GM19372 (cell line): ENCODE measurements around the gene LONP2.
A peak's percentile ranks its signal among the peaks of the same experiment; 100 is the strongest.
"Not testable (repeated sequence)": the region's sequence is repeated elsewhere in the genome, so short reads cannot be mapped to it uniquely, and the experiment has no call there.

Experiments used
- ATAC-seq: cut with Tn5 transposase; IDR thresholded peaks from one replicate; pipeline ENCODE4 v1.9.1; 2021; ENCODE audit warnings: mild to moderate bottlenecking, low read depth, moderate library complexity; ENCODE audit not compliant: unreplicated experiment

The LONP2 gene

DNA sequence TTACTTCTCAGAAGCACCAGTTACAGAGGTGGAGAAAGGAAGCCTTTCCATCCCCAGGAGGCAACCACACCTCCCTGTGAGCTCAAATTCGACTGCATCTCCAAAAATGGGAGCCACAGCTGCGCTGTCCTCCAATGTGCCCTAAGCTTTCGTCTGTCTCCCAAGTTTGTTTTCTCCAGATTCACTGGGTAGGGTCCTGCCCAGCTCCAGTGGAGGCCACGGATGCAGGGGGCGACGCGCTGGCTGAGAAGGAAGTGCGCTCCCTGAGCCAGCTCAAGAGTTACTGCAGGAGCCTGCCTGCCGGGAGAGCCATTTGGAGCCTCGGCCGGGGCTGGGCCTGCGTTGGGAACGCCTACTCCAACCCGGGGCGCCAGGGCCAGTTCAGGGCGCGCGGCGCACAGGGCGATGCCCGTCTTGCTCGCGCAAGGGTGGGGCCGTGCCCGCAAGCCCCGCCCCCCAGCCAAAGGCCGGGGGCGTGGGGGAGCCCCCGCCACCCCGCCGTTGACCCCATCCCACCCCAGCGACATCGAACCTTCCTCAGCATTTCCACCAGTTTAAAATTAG lies 121.6 kb downstream of the LONP2 start:
- peak; percentile 85 for ATAC-seq

DNA sequence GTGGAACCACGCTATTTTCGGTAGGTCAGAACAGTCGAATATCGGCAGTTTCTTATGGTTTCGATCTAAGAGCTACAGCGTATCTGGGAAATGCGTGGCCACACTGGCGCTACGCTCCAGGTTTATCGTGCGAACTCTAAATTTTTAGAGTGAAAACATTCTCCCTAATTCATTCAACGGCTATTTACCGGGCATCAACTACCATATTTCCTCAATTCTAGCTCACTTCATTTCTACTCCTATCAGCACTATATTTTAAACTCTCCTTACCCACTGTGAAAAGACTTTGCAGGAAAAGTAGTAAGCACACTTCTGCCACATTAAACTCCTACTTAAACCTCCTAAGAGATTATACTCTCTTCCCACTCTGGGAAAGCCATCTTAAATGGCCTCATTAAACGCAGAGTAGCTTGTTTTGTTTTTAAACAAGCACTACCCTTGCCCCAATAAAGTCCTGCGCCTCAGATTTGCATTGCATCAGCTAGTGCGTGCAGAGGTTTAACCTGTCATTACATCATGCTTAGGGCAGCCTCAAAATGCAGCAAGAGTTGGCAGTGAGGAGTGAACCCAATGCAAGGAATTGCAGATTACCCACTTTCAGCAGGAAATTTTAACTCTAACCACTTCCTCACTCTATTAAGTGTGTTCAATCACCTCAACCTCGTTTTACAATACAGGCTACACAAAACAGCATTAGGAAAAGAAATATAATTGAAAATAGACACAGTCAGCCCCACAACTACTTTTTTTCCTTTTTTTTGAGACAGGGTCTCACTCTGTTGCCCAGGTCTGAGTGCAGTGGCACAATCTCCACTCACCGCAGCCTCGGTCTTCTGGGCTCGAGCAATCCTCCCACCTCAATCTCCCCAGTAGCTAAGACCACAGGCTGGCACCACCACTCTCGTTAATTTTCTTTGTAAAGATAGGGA lies 122.3 kb downstream of the LONP2 start:
- peak; percentile 51 for ATAC-seq

DNA sequence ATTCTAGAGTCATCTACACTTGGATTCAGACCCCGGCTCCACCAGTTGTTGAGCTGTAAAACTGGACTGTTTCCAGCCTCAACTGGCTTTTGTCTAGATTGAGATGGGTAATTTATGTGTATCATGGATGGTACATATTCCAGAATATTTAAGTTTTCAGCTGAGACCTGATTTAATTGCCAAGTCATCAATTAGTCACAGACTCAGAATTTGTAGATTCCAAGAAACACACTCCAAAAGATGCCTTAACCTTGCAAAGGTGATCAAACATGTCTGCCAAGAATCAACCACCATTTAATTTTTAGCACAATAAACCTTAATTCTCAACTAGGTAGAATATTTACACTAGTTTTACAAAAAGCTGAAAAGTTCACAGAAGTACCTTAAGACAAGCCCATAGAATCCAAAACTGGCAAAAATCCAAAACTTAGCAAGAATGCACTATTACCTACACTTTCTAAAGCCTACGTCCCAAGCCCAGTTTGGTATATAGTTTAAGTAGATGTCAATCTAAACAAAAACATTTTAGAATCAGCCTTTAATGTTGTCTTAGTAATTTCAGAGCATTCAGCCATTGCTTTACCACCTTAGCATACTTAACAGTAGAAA lies 123.4 kb downstream of the LONP2 start:
- no peak for ATAC-seq

DNA sequence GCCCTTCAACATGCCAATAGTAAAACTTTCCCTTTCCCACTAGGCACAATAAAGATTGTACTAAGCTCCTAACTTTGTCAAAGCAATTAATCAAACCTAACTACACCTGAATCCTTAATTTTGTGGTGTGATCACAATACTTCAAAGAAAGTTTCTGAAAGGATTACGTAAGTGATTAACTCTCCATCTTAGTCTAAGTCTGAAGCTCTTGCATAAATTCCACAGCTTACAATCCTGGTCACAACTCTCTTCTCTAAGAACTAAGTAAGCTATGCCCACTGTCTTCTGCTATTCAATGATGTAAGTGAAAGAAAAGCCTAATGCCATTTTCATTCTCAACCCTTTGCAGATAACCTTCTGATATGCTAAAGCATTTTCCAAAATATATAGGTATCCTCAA lies 125.7 kb downstream of the LONP2 start:
- ATAC-seq = no peak

DNA sequence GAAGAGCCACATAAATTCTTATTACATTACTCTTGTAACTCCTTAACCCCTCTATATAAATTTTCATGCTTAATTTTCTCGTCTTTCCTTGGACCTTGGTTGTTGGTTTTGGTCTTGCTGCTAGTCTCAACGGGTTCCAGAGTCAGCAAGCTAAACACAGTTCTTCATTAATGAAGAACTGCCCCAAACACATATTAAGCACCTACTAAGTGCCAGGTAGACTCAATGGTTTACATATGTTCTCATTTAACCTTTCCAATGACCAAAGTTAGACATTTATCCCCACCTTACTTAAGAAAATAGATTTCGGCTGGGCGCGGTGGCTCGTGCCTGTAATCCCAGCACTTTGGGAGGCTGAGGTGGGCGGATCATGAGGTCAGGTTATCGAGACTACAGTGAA lies 126.1 kb downstream of the LONP2 start:
- ATAC-seq = no peak

DNA sequence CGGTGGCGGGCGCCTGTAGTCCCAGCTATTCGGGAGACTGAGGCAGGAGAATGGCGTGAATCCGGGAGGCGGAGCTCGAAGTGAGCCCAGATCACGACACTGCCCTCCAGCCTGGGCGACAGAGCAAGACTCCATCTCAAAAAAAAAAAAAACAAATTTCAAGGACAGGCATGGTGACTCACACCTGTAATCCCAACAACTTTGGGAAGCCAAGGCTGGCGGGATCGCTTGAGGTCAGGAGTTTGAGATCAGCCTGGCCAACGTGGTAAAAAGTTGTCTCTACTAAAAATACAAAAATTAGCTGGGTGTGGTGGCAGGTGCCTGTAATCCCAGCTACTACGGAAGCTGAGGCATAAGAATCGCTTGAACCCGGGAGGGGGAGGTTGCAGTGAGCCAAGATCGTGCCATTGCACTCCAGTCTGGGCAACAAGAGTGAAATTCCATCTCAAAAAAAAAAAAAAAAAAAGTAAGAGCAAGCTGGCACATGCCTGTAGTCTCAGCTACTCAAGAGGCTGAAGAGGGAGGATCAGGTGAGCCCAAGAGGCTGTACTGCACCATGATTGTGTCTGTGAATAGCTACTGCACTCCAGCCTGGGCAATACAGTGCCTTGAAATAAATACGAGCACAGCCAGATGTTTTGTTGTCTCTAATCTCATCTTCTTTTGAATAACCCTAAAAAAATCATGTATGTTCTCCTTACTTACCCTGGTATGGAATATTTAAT lies 126.7 kb downstream of the LONP2 start:
- ATAC-seq = not testable (repeated sequence)

DNA sequence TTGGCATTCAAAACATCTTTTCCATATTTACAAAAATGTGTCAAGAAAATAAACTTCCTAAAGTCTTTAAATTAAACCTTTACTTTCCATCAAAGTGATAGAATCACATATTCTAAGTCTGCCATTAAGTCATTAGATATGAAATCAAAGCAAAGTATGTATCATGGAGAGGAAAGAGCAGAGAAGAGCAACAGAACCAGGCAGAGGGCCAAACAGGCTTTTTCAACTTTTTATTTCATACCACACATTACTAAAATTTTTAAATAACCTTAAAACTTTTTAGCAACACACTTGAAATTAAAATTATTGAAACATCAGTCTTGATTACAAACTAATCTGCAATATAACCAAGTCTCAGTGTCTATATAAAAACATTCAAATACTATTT lies 127.3 kb downstream of the LONP2 start:
- ATAC-seq = no peak

DNA sequence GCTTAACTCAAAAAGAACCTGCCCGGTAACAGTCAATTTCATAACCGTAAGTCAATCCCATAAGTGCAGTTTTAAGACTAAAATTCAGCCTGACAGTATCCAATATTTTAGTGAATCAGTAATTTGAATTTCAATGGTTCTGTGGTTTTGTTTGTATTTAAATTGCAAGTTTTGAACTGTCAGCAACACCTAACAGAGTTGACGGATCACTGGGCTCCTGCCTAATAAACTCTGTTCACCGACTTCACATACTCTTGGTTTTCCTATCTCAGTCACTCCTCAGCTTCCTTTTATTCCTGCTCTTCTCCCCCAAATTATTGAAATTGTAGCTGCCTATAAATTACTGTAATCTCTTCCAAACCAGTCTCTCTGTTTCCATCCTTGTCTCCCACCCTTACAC lies 128.6 kb downstream of the LONP2 start:
- ATAC-seq = no peak

DNA sequence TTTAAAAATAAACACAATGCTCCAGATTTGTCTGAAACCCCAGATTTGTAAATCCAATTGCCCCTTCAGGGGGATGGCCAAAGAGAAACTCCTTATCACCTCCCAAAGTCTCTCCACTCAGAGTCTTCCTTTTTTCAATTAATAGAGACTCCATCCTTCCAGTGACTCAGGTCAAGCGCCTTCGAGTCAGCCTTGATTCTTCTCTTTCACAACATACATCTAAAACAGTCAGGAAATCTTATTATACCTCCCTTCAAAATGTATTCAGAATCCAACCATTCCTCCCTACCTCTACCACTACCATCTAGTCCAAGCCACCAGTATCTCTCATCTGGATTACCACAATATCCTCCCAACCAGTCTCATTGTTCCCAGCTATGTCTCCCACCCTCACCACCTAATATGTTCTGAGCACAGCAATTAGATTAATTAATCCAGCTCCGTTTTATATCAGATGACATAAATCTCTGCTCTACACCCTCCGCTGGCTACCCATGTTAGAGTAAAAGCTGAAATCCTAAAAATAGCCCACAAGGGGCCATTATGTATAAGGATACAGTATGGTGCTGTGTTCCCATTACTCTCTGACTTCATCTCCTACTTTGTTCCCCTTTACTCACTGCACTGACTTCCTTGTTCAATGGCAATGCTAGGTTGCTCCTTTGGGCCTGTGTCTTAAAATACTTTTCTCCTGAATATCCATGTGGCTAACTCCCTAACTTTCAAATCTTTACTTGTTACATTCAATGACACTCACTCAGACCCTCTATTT lies 129.3 kb downstream of the LONP2 start:
- no peak for ATAC-seq

DNA sequence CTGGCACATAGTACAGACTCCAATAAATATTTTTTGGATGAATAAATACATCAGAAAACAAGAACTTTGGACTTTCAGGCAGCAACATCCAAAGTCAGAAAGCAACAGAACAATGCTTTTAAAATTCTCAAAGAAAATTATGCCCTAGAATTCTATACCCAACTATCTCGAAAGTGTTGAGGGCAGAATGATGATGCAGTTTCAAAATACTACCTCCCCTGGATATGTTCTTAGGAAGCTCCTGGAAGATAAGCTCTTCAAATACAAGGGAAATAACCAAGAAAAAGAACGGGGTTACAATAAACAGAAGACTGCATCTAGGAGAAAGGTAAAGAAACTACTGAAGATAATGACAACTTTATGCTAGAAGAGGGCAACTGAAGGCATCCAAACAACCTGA lies 130.2 kb downstream of the LONP2 start:
- ATAC-seq = no peak

DNA sequence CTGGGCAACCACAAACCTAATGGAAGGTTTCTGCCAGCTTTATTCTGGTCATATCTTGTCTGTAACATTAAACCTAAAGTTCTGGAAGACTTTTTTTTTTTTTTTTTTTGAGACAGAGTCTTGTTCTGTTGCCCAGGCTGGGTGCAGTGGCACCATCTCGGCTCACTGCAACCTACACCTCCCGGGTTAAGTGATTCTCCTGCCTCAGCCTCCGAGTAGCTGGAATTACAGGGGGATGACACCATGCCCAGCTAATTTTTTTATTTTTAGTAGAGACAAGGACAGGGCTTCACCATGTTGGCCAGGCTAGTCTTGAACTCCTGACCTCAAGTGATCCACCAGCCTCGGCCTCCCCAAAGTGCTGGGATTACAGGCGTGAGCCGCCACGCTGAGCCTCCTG lies 133.2 kb downstream of the LONP2 start:
- not testable (repeated sequence) for ATAC-seq

DNA sequence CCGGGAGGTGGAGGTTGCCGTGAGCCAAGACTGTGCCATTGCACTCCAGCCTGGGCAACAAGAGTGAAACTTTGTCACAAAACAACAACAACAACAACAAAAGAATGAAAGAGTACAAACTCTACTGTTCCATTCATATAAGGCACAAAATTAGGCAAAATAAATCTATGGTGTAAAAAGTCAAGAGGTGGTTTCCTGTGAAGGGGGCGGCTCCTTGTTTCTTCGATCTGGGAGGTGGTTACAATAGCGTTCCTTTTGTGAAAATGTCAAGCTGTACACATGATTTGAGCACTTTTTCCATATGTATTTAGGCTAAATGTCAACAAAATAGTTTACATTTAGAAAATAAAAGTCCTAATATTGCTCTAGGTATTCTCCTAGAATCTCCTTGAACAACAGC lies 134.2 kb downstream of the LONP2 start:
- ATAC-seq = no peak

DNA sequence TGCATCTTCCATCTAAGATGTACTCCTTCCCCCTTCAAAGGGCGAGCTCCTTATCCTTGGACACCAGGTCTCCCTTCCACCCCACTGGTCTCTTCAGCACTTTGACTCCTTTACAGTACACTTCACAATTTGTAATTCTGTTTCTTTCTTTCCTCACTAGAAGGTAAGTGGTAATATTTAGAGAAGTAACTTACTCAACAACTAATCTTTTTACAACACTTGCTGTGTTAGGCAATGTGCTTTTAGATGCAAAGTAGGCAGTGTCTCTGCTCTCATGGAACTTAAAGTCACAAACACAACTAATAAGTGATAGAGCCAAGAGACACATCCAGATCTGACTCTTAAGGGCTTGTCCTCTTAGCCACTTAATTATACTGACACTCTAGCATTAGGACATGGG lies 134.7 kb downstream of the LONP2 start:
- no peak for ATAC-seq

DNA sequence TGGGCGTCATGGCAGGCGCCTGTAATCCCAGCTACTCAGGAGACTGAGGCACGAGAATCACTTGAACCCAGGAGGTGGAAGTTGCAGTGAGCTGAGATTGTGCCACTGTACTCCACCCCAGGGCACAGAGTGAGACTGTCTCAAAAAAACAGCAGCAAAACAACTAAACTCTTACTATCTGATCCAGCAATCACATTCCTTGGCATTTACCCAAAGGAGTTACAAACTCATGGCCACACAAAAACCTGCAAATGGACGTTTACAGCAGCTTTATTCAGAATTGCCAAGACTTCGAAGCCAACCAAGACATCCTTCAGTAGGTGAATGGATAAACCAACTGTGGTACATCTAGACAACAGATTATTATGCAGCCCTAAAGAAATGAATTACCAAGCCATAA lies 137.1 kb downstream of the LONP2 start:
- ATAC-seq = no peak

DNA sequence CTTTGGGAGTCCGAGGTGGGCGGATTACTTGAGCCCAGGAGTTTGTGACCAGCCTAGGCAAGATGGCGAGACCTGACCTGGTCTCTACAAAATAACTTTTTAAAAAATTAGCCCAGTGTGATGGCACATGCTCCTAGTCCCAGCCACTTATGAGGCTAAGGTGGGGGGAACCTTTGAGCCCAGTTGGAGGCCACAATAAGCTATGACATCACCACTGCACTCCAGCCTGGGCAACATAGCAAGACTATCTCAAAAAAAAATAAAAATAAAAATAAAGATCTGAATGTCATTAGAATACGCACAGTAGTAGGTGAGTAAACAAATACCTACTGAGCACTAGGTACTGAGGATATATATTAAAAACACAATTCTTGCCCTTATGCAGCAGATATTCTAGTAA lies 138.0 kb downstream of the LONP2 start:
- ATAC-seq = no peak

DNA sequence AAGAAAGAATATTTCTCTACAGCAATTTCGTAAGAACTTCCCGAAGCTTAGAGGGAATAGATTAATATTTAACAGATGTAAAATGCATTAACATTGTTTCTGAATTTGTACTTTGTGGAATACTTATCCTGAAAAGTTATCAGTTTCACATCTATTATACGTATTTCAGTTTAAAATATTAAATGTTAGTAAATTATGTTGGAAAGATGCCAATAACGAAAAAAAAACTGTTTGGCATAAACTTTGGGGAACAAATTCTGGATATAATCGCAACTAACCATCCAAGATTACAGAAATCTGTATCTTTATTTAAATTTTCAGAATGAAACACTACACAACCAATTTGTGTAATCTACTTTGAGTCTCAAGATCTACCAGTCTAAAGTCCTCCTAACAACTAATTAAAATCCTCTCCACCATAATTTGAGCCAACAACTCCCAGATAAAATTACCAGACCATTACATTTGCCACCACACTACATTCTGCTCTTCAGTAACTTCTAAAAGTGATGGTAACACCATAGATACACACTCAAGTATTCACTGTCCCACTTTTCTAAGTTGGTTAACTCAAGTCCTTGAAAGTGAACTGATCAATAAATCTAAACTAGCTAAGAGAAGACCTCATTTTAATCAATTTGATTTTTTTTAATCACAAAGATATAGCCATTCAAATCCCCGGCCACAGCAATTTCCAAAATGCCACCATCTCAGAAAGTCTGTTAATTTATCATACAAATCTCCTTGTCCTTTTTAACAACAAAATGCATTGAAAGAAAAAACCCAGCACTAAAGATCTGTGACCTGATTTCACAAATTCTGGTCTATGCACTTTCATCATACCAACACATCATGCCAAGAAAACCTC lies 139.1 kb downstream of the LONP2 start:
- no peak for ATAC-seq

DNA sequence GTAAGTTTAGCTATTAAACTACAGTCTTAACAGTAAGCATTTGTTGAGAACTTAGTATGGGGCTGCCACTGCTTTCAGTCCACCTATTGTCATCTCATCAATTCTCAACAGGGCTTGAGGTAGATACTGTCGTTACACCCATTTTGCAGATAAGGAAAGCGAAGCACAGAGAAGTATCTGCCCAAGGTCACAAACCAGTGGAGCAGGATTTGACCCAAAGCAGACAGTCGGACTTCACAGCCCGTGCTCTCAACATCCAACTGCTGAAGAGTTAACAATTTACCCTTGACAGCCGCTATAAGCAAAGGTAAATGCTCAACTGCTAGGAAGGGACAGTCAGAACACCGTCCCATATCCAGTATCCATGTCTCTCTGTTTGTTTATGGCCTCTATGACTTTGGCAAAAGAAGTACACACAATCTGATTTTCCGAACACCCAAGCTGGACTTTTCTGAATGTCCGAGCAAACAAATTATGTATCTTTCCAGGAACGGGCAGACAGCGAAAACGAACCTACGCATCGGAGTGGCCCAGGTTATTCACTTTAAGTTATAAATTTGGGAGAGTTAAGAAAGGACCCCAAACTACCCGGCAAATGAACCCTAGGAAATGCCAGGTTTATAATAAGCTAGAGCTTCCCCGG lies 139.9 kb downstream of the LONP2 start:
- ATAC-seq = no peak

DNA sequence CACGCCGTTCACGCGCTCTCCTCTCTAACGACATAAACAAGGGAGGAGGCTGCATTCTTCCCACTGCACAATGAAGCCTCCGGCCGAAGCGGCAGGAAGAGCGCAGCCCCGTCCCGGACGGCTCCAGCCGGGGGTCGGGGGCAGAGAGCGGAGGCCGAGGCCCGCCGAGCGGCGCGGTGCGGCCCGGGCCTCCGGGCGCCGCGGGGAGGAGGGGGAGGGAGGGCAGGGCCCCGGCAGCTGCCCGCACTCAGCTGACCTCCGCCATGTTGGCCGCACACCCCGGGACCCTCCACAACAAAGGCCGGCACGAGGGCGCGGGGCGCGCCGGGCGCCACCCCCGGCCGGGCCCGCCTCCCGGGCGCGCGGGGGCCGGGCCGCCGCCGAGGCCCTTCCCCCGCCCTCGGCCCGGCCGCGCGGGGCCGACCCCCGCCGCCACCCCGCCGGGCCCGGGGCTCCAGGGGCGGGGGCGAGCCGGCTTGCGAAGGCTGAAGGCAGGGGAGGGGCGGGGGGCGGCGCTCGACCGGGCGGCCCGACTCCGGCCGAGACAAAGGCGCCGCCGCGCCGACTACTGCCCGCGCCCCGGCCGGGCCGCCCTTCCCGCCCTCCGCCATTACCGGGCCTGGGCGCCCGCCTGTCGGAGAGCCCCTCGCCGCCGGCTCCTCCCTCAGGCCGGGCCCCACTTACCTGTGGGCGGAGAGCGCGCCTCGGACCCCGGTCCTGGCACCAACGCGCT lies 140.6 kb downstream of the LONP2 start:
- ATAC-seq = peak; percentile 43
